Measurements from ENCODE around the gene CROCC.

DNA sequence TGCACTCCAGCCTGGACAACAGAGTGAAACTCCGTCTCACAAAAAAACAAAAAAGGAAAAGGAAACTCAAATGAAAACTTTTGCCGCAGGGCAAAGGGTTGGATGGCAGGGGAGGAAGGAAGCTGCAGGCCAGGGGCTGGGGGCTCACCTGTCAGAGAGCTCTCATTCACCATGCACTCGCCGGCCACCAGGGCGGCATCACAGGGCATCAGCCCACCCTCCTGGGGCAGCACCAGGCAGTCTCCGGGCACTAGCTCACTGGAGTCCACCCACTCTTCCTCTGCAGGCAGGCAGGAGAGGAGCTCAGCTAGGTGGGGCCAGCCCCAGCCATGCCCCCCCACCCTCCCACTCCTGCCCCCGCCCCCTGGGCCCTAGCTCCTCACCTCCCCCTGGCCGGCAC lies 78.1 kb downstream of the CROCC start:
- TF ChIP-seq, protein P1, sequence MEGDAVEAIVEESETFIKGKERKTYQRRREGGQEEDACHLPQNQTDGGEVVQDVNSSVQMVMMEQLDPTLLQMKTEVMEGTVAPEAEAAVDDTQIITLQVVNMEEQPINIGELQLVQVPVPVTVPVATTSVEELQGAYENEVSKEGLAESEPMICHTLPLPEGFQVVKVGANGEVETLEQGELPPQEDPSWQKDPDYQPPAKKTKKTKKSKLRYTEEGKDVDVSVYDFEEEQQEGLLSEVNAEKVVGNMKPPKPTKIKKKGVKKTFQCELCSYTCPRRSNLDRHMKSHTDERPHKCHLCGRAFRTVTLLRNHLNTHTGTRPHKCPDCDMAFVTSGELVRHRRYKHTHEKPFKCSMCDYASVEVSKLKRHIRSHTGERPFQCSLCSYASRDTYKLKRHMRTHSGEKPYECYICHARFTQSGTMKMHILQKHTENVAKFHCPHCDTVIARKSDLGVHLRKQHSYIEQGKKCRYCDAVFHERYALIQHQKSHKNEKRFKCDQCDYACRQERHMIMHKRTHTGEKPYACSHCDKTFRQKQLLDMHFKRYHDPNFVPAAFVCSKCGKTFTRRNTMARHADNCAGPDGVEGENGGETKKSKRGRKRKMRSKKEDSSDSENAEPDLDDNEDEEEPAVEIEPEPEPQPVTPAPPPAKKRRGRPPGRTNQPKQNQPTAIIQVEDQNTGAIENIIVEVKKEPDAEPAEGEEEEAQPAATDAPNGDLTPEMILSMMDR (conservative IDR thresholded peaks at IDR 0.05; ENCODE audit: low read depth, low read length), result no peak
- no peak for TF ChIP-seq EZH2 (IDR thresholded peaks at IDR 0.05; ENCODE audit: borderline replicate concordance, low read depth, low read length, poor library complexity, severe bottlenecking)
